OCI-LY7 (cell line): ENCODE data around the gene SDF4. TPM values are rescaled to one million over a fixed set of nuclear protein-coding genes. Genes with fewer than 3 reads are reported as not detected.

ENCODE experiments used
- BruUV-seq: library from RNA; stranded (reverse); fragments of 400-500 nt; replicated peaks from 2 replicates; lab custom pipeline; 2021; lab: Mats Ljungman, UMichigan
- CTCF ChIA-PET: fragments of 300-600 bp; sonication (Branson Sonifier 250); formaldehyde crosslinking; loops from one replicate; lab custom pipeline; 2022; ENCODE audit warnings: antibody characterized with exemption; ENCODE audit not compliant: unreplicated experiment; lab: Charles Lee
- POLR2A ChIA-PET: fragments of 300-600 bp; sonication (Branson Sonifier 250); formaldehyde crosslinking; loops from one replicate; lab custom pipeline; 2022; ENCODE audit warnings: antibody characterized with exemption; lab: Charles Lee
- DNase-seq: peaks from one replicate; pipeline ENCODE4 v3.0.0-alpha.2; 2015; ENCODE audit warnings: low spot score
- H2AFZ ChIP-seq: fragments of 200-600 bp; sonication (generic), shearing (Covaris generic); 2 replicates; pipeline ENCODE4 v1.6.1; 2014; ENCODE audit warnings: mild to moderate bottlenecking, antibody characterized with exemption, low read length, moderate library complexity
- H3K27ac ChIP-seq: fragments of 200-600 bp; sonication (generic); 2 replicates; pipeline ENCODE4 v1.5.1; 2014; ENCODE audit warnings: mixed run types, low read depth, mild to moderate bottlenecking, moderate library complexity, low read length, inconsistent platforms; ENCODE audit not compliant: poor library complexity, severe bottlenecking
- H3K36me3 ChIP-seq: fragments of 200-600 bp; sonication (generic); 2 replicates; pipeline ENCODE4 v1.6.1; 2014; ENCODE audit warnings: mild to moderate bottlenecking, antibody characterized with exemption, low read length, moderate library complexity, mixed read lengths; ENCODE audit not compliant: insufficient read depth
- H3K4me1 ChIP-seq: fragments of 200-600 bp; sonication (generic); 2 replicates; pipeline ENCODE4 v1.5.1; 2014; ENCODE audit warnings: mild to moderate bottlenecking, low read length; ENCODE audit not compliant: insufficient read depth, poor library complexity, severe bottlenecking
- H3K4me2 ChIP-seq: fragments of 200-600 bp; sonication (generic); 2 replicates; pipeline ENCODE4 v1.6.1; 2014; ENCODE audit warnings: mild to moderate bottlenecking, low read length
- H3K4me3 ChIP-seq: fragments of 200-600 bp; sonication (generic); 2 replicates; pipeline ENCODE4 v1.5.1; 2014; ENCODE audit warnings: mild to moderate bottlenecking, low read depth, low read length; ENCODE audit not compliant: poor library complexity, severe bottlenecking
- H3K79me2 ChIP-seq: fragments of 200-600 bp; sonication (generic); 2 replicates; pipeline ENCODE4 v1.6.1; 2016; ENCODE audit warnings: low read depth, mild to moderate bottlenecking, low read length, moderate library complexity, mixed read lengths; ENCODE audit not compliant: insufficient read depth
- H3K9me2 ChIP-seq: fragments of 200-600 bp; sonication (generic); 2 replicates; pipeline ENCODE4 v1.6.1; 2016; ENCODE audit warnings: mild to moderate bottlenecking, low read length, mixed read lengths; ENCODE audit not compliant: insufficient read depth
- H3K9me3 ChIP-seq: fragments of 200-600 bp; sonication (generic); 2 replicates; pipeline ENCODE4 v1.6.1; 2014; ENCODE audit warnings: mild to moderate bottlenecking, mixed run types, low read length, mixed read lengths
- H4K20me1 ChIP-seq: fragments of 200-600 bp; sonication (generic); 2 replicates; pipeline ENCODE4 v1.6.1; 2014; ENCODE audit warnings: mild to moderate bottlenecking, antibody characterized with exemption, low read length, moderate library complexity, mixed read lengths; ENCODE audit not compliant: insufficient read depth
- CTCF ChIP-seq: fragments of 200-600 bp; sonication (generic); conservative IDR thresholded peaks from 2 replicates; pipeline ENCODE4 v1.5.1; 2014; ENCODE audit warnings: mild to moderate bottlenecking, antibody characterized with exemption, low read length, moderate library complexity, mixed read lengths
- EZH2phosphoT487 ChIP-seq: fragments of 200-600 bp; sonication (generic); IDR thresholded peaks from 2 replicates; pipeline ENCODE4 v1.6.1; 2018; ENCODE audit warnings: low read depth, borderline replicate concordance, mild to moderate bottlenecking, mixed run types, antibody characterized with exemption, low read length, moderate library complexity, mixed read lengths
- intact Hi-C: fragments of 100-400 bp; cut with micrococcal nuclease; formaldehyde crosslinking; loops from one replicate; pipeline ENCODE4 v1.10.0; 2022; ENCODE audit not compliant: unreplicated experiment
- total RNA-seq, 2 experiments: library from RNA; depleted of rRNA in 1 of 2; stranded (reverse); fragments of >200 nt in 1 of 2; shearing (Covaris generic) in 1 of 2; gene quantifications; 2 replicates each; pipeline ENCODE4 v1.2.3, GENCODE V29; 2014 to 2022

Gene SDF4
- total RNA-seq, 2 experiments from 2014 or later = 47.7 to 85.7 TPM

- Histone ChIP-seq H3K4me3 (no peak overlapping the region), H3K36me3 (no peaks in the 10 kb centered on the region), H3K9me3 (no peaks in the 10 kb centered on the region), H3K27ac (no peak overlapping the region), H4K20me1 (no peaks in the 10 kb centered on the region), H2AFZ (no peak overlapping the region), H3K79me2 (no peaks in the 10 kb centered on the region), H3K4me2 (no peak overlapping the region), H3K9me2 (no peaks in the 10 kb centered on the region), H3K4me1 (peaks cover 7% of the 10 kb centered on the region)
- intact Hi-C loops = no loop called here
- POLR2A ChIA-PET = no interaction called here
- no peak for DNase-seq
- CTCF ChIA-PET = interaction anchor here (0.6 kb wide), 1 partner anchor 142 kb away, joined by 3 read pairs; no protein-coding TSS in a partner anchor
- TF ChIP-seq CTCF = no peak
- TF ChIP-seq EZH2phosphoT487 = no peak
- BruUV-seq = no TSS peak
These were observed 25.9 kb downstream of the SDF4 start for GRCh38 chr1:1205769-1206375.

GRCh38 chr1:1204998-1205768 lies 26.6 kb downstream of the SDF4 start:
- Histone ChIP-seq H3K4me1 (peaks cover 7% of the 10 kb centered on the region), H2AFZ (no peak overlapping the region), H3K9me3 (no peaks in the 10 kb centered on the region), H3K36me3 (no peaks in the 10 kb centered on the region), H3K79me2 (no peaks in the 10 kb centered on the region), H4K20me1 (no peaks in the 10 kb centered on the region), H3K9me2 (no peaks in the 10 kb centered on the region), H3K4me2 (no peak overlapping the region), H3K4me3 (no peak overlapping the region), H3K27ac (no peak overlapping the region)
- intact Hi-C loops = no loop called here
- CTCF ChIA-PET = interaction anchor here (0.6 kb wide), 1 partner anchor 141 kb away, joined by 3 read pairs; no protein-coding TSS in a partner anchor
- POLR2A ChIA-PET = no interaction called here
- TF ChIP-seq EZH2phosphoT487 (no peak), CTCF (no peak)
- no TSS peak for BruUV-seq
- no peak for DNase-seq

- H3K4me1 ChIP-seq = peaks cover 7% of the 10 kb centered on the region
- H3K36me3 ChIP-seq = no peaks in the 10 kb centered on the region
- DNase-seq = no peak
- TF ChIP-seq CTCF (no peak), EZH2phosphoT487 (no peak)
- H3K9me3 ChIP-seq = no peaks in the 10 kb centered on the region
- POLR2A ChIA-PET = no interaction called here
- no peak overlapping the region for H3K27ac ChIP-seq
- CTCF ChIA-PET = no interaction called here
- no peaks in the 10 kb centered on the region for H3K79me2 ChIP-seq
- H3K4me3 ChIP-seq = no peak overlapping the region
- no peak overlapping the region for H2AFZ ChIP-seq
- no peak overlapping the region for H3K4me2 ChIP-seq
- no TSS peak for BruUV-seq
- H4K20me1 ChIP-seq = no peaks in the 10 kb centered on the region
- intact Hi-C loops = no loop called here
- no peaks in the 10 kb centered on the region for H3K9me2 ChIP-seq
These were observed 27.3 kb downstream of the SDF4 start for GRCh38 chr1:1204425-1204920.
